Muscle of arm (tissue), 14 donors: Measurements from ENCODE around the gene LSMEM2. TPM values are rescaled to one million over a fixed set of nuclear protein-coding genes. Genes with fewer than 3 reads are reported as not detected.

Experiments used
- DNase-seq: peaks from one replicate; pipeline ENCODE4 v3.0.0-alpha.2; 2013
- long read RNA-seq, 11 donors: transcript quantifications; one replicate each; lab custom pipeline, GENCODE V29; 2026
- polyA plus RNA-seq, 12 donors: library from polyadenylated mRNA; unstranded; fragments of 120-200 nt; gene quantifications; one replicate each; pipeline ENCODE4 v1.2.1, GENCODE V29; 2013; ENCODE audit not compliant: insufficient read length in 12 of 12

The LSMEM2 gene
- 10 to 100 TPM in 10 of 12 donors, 1 to 10 TPM in 1, not detected in 1; 8.2 to 40.8 (median 26.1) TPM for polyA plus RNA-seq
- long read RNA-seq, donor 1 = 0 reads
- long read RNA-seq, donor 2, transcript LSMEM2-201 (4 exons, 1,494 nt) = major isoform, 20 of 26 reads
- long read RNA-seq, donor 2, partial matches to known transcripts = 0 of 26 reads
- long read RNA-seq, donor 2, other reads (novel, unspliced or antisense) = 6 of 26 reads
- long read RNA-seq, donor 3, transcript LSMEM2-201 (4 exons, 1,494 nt) = major isoform, 11 of 11 reads
- long read RNA-seq, donor 3, partial matches to known transcripts = 0 of 11 reads
- long read RNA-seq, donor 3, other reads (novel, unspliced or antisense) = 0 of 11 reads
- long read RNA-seq, donor 4, transcript LSMEM2-201 (4 exons, 1,494 nt) = major isoform, 11 of 11 reads
- long read RNA-seq, donor 4, partial matches to known transcripts = 0 of 11 reads
- long read RNA-seq, donor 4, other reads (novel, unspliced or antisense) = 0 of 11 reads
- long read RNA-seq, donor 5, transcript LSMEM2-201 (4 exons, 1,494 nt) = major isoform, 27 of 94 reads
- long read RNA-seq, donor 5, partial matches to known transcripts = 55 of 94 reads
- long read RNA-seq, donor 5, other reads (novel, unspliced or antisense) = 12 of 94 reads
- long read RNA-seq, donor 6, transcript LSMEM2-201 (4 exons, 1,494 nt) = major isoform, 10 of 10 reads
- long read RNA-seq, donor 6, partial matches to known transcripts = 0 of 10 reads
- long read RNA-seq, donor 6, other reads (novel, unspliced or antisense) = 0 of 10 reads
- long read RNA-seq, donor 7, transcript LSMEM2-201 (4 exons, 1,494 nt) = major isoform, 8 of 8 reads
- long read RNA-seq, donor 7, partial matches to known transcripts = 0 of 8 reads
- long read RNA-seq, donor 7, other reads (novel, unspliced or antisense) = 0 of 8 reads
- long read RNA-seq, donor 8, transcript LSMEM2-201 (4 exons, 1,494 nt) = major isoform, 21 of 56 reads
- long read RNA-seq, donor 8, partial matches to known transcripts = 9 of 56 reads
- long read RNA-seq, donor 8, other reads (novel, unspliced or antisense) = 26 of 56 reads
- long read RNA-seq, donor 9, partial matches to known transcripts = 0 of 4 reads
- long read RNA-seq, donor 9, other reads (novel, unspliced or antisense) = 0 of 4 reads
- long read RNA-seq, donor 10, transcript LSMEM2-201 (4 exons, 1,494 nt) = major isoform, 17 of 23 reads
- long read RNA-seq, donor 10, partial matches to known transcripts = 0 of 23 reads
- long read RNA-seq, donor 10, other reads (novel, unspliced or antisense) = 6 of 23 reads
- long read RNA-seq, donor 11, transcript LSMEM2-201 (4 exons, 1,494 nt) = major isoform, 17 of 17 reads
- long read RNA-seq, donor 11, partial matches to known transcripts = 0 of 17 reads
- long read RNA-seq, donor 11, other reads (novel, unspliced or antisense) = 0 of 17 reads

GRCh38 chr3:50278880-50279224 lies at the start of gene LSMEM2:
Gene LSMEM2 (plus strand): TSS chr3:50279087. CDS start chr3:50279114, 27 bp downstream.
- no peak for DNase-seq

- no peak for DNase-seq
These were observed 49.4 kb upstream of the LSMEM2 start for GRCh38 chr3:50229490-50229889.

- no peak for DNase-seq
These were observed 48.6 kb upstream of the LSMEM2 start for GRCh38 chr3:50230104-50230793.

GRCh38 chr3:50230794-50231125 lies 48.1 kb upstream of the LSMEM2 start:
- no peak for DNase-seq

- DNase-seq = no peak
These were observed 47.3 kb upstream of the LSMEM2 start for GRCh38 chr3:50231581-50231980.

DNA sequence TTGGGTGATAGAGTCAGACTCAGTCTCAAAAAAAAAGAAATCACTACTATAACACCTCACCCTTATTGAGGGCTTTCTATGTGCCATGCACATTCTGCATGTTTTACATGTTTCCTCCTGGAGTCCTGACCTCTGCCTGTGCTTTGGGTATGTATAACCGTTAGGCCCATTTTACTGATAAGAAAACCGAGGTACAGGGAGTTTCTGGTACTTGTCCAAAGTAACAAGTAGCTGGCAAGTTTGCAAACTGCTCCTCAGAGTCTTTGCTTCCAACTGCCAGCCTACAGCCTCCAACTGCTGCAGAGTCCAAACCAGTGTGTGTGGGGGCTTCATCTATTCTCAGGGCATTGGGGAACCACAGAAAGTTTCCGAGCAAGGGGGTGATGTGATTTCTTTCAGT lies 46.6 kb upstream of the LSMEM2 start:
- no peak for DNase-seq

DNA sequence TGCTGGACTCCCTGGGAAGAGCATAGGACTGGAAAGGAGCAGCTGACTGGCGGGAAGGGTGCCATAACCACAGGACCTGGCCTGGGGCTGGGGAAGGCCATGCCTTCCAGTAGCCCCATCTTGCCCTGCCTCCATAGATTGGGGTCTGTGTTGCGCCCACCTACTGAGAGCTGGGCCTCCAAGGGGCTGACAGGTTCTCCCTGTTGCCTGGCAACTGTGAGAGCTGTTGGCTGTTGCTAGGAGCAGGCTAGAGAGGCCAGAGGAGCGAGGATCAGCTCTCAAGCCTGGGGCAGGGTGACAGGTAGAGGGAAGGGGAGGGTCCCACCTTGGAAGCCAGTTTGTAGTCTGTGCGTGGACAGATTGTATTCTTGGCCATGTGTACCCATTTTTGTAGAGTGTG lies 45.7 kb upstream of the LSMEM2 start:
- DNase-seq = no peak

DNA sequence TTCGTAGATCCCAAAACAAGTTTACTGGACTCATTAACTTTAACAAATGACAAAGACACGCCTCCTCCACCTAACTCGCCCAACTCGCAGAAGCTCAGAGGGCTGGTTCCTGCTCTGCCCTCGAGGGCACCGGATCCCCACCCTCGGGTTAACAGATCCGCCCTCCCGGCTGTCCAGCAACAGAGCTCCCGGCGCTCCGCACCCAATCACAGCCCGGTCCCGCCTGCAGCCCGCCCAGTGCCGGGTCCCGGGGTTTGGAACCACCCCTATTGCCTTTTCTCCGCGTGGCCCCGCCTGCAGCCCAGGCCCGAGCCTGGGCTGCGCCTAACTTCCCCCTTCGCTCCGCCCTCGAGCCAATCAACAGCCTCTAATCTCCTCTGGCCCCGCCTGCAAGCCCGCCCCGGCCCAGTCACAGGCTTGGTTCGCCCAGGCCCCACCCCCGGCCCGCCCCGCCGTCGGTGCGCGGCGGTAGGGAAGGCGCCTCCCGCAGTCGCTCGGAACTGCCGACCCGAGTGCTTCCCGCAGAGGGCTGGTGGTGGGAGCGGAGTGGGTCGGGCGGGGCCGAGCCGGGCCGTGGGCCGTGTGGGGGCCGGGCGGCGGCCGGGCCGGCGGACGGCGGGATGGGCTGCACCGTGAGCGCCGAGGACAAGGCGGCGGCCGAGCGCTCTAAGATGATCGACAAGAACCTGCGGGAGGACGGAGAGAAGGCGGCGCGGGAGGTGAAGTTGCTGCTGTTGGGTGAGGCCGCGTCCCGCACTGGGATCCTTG lies 43.0 kb upstream of the LSMEM2 start, which contains the start of gene GNAI2:
Gene GNAI2 (plus strand): TSS at position 489 of the 768 bp plus-strand sequence. CDS start 132 bp downstream, at position 621.
- peak; percentile 98 for DNase-seq

- no peak for DNase-seq
These were observed 42.3 kb upstream of the LSMEM2 start for GRCh38 chr3:50236484-50237132.

DNA sequence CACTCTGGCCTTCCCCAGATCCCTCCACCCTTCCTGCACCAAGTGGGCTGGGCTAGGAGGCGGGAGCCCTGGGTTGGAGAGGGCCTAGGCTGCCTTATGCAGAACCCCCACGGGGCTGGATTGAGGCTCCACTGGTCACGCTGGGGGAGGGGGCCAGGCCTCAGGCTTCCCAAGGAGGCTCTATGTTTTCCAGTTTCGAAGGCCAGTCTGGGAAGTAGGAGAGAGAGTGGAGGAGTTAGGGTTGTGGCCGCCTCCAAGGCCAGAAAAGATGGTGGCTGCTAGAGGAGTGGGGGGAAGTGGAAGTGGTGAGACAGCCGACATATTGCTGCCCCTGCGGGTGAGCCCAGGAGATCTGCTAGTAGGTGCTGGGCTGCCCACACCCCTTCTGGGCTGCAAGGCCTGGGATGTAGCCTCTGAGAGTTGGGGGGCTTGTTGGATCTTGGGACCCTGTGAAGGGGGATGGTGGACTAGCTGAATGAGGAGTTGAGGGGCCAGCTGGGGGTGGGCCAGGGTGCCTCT lies 41.7 kb upstream of the LSMEM2 start:
- no peak for DNase-seq

- DNase-seq = no peak
These were observed 40.9 kb upstream of the LSMEM2 start for GRCh38 chr3:50237754-50238548.

DNA sequence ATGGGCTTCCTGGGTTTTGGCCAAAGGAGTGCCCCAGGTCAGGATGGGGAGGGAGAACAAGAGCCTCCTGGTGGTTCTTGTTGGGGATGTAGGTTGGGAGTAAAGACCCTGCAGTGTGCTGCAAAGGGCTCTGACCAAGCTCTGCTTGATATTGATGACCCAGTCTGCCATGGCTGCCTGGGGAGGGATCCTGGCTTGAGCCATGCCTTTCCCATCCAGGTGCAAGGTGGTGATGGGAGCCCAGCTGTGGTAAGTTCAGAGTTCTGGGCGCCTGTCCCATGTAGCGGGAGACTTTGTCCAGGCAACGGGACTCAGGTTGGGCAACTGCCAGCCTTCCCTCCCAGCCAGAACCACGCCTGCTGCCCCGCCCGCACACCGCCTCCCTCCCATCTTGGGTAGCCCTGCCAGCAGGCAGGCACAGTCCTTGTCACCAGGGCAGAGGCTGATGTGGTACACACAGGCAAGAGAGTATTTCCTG lies 40.3 kb upstream of the LSMEM2 start:
- DNase-seq = no peak

DNA sequence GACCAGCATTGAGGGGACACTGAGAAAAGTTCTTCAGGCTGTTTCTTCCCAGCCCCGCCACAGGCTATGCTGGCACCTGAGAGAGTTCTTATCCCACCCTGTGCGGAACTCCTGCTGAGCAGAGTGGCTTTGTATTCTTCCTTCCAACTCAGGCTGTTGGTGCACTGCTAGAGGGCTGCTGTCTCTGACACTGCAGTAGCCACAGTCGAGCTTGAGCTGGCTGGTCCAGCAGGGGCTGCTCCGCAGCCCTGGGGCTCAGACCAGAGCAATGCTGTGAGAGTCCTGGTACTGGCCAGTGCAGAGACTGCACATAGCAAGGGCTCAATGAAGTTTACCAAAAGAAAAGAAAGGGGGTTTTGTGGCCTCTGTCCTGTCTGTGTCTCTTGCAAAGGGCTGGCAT lies 39.2 kb upstream of the LSMEM2 start:
- no peak for DNase-seq

DNA sequence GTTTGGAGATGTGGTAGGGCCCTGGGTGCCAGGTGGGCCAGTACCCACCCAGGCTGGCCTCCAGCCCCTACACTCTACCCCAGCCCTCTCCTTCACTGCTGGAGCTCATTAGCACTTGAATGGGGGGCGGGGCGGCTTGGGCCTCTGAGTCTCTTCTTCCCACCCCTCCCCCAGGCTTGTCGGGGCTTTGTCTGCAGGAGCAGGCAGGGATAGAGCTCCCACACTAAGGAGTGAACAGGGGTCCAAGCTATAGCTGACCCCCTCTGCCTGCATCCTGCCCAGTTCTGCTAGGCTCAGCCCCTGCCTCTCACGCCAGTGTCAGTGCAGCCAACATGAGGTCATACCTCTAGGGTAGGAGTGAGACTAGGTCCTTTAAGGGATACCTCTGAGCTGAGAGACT lies 37.7 kb upstream of the LSMEM2 start:
- DNase-seq = no peak

- DNase-seq = no peak
These were observed 37.0 kb upstream of the LSMEM2 start for GRCh38 chr3:50241713-50242380.

DNA sequence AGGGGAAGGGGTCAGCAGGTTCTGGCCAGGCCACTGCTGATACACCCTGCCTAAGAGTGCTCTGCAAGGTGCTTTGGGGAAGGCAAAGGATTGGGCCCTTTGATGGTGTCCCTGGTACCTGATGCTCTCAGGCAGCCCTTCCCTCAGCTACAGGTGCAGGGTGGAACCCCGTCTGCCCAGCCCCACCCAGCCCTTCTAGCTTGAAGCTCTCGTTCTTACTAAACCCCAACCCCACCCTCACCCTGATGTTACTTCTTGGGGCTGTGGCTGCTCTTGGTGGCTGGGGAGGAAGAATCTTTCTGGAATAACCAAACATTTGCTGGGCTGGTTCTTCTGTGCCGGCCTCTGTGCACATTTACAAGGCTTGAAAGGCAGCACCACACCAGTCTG lies 36.5 kb upstream of the LSMEM2 start:
- DNase-seq = no peak

DNA sequence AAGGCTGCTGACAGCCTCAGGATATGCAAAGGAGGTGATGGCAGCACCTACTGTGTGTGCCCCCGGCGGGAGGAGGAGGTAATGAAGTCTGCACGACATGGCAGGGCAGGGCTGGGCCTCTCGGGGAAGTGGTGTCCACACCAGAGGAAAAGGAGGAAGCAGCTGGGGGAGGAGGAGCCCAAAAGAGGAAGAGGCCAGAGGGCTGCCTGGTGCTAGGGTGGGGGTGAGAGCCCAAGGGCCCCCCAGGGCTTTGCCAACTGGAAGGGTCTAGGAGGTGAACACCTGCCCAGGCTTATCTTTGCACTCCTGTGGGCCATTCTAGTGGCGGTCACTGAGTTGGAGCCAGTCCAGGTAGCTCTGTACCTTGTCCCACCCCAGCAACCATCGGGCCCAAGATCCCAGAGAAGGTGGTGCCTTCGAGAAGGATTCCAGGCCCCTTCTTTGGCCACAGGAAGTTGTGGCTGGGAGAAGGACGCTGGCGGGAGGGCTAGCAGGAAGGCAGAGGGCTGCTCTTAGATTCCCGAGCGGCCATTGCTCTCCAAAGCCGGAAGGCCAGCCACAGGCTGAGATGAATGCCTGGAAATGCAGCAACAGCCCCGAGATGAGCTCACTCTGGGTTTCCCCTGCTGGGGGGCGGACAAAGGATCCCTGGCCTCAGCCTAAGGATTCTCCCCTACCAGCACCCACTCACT lies 35.9 kb upstream of the LSMEM2 start:
- no peak for DNase-seq
